Chondrocyte (in vitro differentiated cells): Measurements from ENCODE around the gene NRF1. TPM values are rescaled to one million over a fixed set of nuclear protein-coding genes. Genes with fewer than 3 reads are reported as not detected.

Experiments
- DNase-seq: peaks from one replicate; pipeline ENCODE4 v3.0.0; 2021; ENCODE audit warnings: mixed read lengths, low spot score
- H3K27ac Mint-ChIP-seq: one replicate; pipeline ENCODE4 v1.8.0; 2021; ENCODE audit warnings: mild to moderate bottlenecking, moderate library complexity, mixed read lengths; ENCODE audit not compliant: unreplicated experiment
- H3K27me3 Mint-ChIP-seq: 2 replicates; pipeline ENCODE4 v1.8.0; 2021; ENCODE audit warnings: low read depth, mixed read lengths
- H3K36me3 Mint-ChIP-seq: 2 replicates; pipeline ENCODE4 v1.8.0; 2021; ENCODE audit warnings: low read depth, mixed read lengths
- H3K4me1 Mint-ChIP-seq: 2 replicates; pipeline ENCODE4 v1.8.0; 2021; ENCODE audit warnings: low read depth, mild to moderate bottlenecking, mixed read lengths
- H3K4me3 Mint-ChIP-seq: one replicate; pipeline ENCODE4 v1.8.0; 2021; ENCODE audit warnings: mild to moderate bottlenecking, moderate library complexity, mixed read lengths; ENCODE audit not compliant: unreplicated experiment
- H3K9me3 Mint-ChIP-seq: 2 replicates; pipeline ENCODE4 v1.8.0; 2021; ENCODE audit warnings: low read depth, mixed read lengths
- CTCF ChIP-seq: fragments of 200-600 bp; sonication (generic); IDR thresholded peaks from 2 replicates; pipeline ENCODE4 v1.5.0; 2021; ENCODE audit warnings: antibody characterized with exemption, mild to moderate bottlenecking, moderate library complexity
- total RNA-seq: library from RNA; stranded (reverse); gene quantifications from 3 replicates; pipeline ENCODE4 v1.2.1, GENCODE V29; 2021

The NRF1 gene
- total RNA-seq, 1 donor from 2014 or later: 13.3 TPM

GRCh38 chr7:129724796-129725195 lies 113.3 kb downstream of the NRF1 start:
- Mint-ChIP-seq H3K4me1 (no peaks in the 10 kb centered on the region), H3K27ac (no peak overlapping the region), H3K9me3 (no peaks in the 10 kb centered on the region), H3K27me3 (no peaks in the 10 kb centered on the region), H3K4me3 (no peak overlapping the region), H3K36me3 (peaks cover 25% of the 10 kb centered on the region)
- no peak for DNase-seq
- TF ChIP-seq CTCF: no peak

GRCh38 chr7:129728875-129729467 lies 117.5 kb downstream of the NRF1 start:
- Mint-ChIP-seq H3K4me3 (no peak overlapping the region), H3K4me1 (no peaks in the 10 kb centered on the region), H3K27ac (no peak overlapping the region), H3K27me3 (no peaks in the 10 kb centered on the region), H3K36me3 (peaks cover 27% of the 10 kb centered on the region), H3K9me3 (no peaks in the 10 kb centered on the region)
- TF ChIP-seq CTCF: no peak
- no peak for DNase-seq

GRCh38 chr7:129729511-129729910 lies 118.0 kb downstream of the NRF1 start:
- H3K27me3 Mint-ChIP-seq: no peaks in the 10 kb centered on the region

GRCh38 chr7:129730159-129730558 lies 118.6 kb downstream of the NRF1 start:
- no peak overlapping the region for H3K4me3 Mint-ChIP-seq
- DNase-seq: no peak
- no peaks in the 10 kb centered on the region for H3K27me3 Mint-ChIP-seq
- H3K27ac Mint-ChIP-seq: no peak overlapping the region
- H3K36me3 Mint-ChIP-seq: peaks cover 20% of the 10 kb centered on the region
- TF ChIP-seq CTCF: no peak
- no peaks in the 10 kb centered on the region for H3K9me3 Mint-ChIP-seq
- no peaks in the 10 kb centered on the region for H3K4me1 Mint-ChIP-seq

More at GRCh38 chr7:129729511-129729910, 118.0 kb downstream of the NRF1 start:
- Mint-ChIP-seq H3K4me3 (no peak overlapping the region), H3K27ac (no peak overlapping the region), H3K36me3 (peaks cover 22% of the 10 kb centered on the region), H3K9me3 (no peaks in the 10 kb centered on the region), H3K4me1 (no peaks in the 10 kb centered on the region)
- no peak for DNase-seq
- TF ChIP-seq CTCF: no peak

GRCh38 chr7:129734400-129734799 lies 122.9 kb downstream of the NRF1 start:
- Mint-ChIP-seq H3K4me3 (no peak overlapping the region), H3K36me3 (peaks cover 18% of the 10 kb centered on the region), H3K4me1 (peaks cover 2% of the 10 kb centered on the region), H3K9me3 (no peaks in the 10 kb centered on the region), H3K27me3 (no peaks in the 10 kb centered on the region), H3K27ac (no peak overlapping the region)
- no peak for DNase-seq
- no peak for TF ChIP-seq CTCF
